Measurements from ENCODE around the gene UVSSA.
"Not testable (repeated sequence)": the region's sequence is repeated elsewhere in the genome, so short reads cannot be mapped to it uniquely, and the experiment has no call there.

UVSSA gene

DNA sequence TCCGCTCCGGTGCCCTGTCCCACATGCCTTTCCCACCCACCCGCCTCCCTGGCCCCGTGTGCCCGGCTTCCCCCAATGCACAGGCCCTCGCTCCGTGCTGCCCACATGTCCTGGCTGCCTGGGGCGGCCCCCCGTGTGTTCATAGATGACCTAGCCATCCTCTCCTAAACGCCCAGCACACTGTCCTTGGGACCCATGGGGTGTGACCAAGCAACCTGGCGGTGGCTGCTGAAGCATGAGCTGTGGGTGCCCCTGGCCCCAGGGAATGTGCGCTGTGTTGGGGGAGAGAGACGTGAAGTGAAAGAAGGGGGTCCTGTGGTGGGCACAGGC lies 29.0 kb upstream of the UVSSA start:
- Histone ChIP-seq H3K4me3 (ENCODE audit: insufficient read length, low read depth) (no peak overlapping the region), H3K4me1 (ENCODE audit: insufficient read depth, insufficient read length) (peaks cover 3% of the 10 kb centered on the region), H3K9me3 (ENCODE audit: insufficient read depth, low read length) (no peaks in the 10 kb centered on the region), H3K27me3 (ENCODE audit: insufficient read depth, insufficient read length) (no peaks in the 10 kb centered on the region), H3K36me3 (ENCODE audit: insufficient read depth, insufficient read length, low read length) (peaks cover 82% of the 10 kb centered on the region), H3K9ac (ENCODE audit: insufficient read length, low read depth) (no peak overlapping the region)
- no peak for DNase-seq (ENCODE audit: low read depth, low spot score)
- TF ChIP-seq SUZ12 (IDR thresholded peaks at IDR 0.05; ENCODE audit: extremely low read depth, insufficient read depth, insufficient read length) (no peak), YY1 (IDR thresholded peaks at IDR 0.05; ENCODE audit: insufficient read depth, insufficient read length) (no peak), ZNF274 (IDR thresholded peaks at IDR 0.05; ENCODE audit: low read depth, low read length) (no peak)

DNA sequence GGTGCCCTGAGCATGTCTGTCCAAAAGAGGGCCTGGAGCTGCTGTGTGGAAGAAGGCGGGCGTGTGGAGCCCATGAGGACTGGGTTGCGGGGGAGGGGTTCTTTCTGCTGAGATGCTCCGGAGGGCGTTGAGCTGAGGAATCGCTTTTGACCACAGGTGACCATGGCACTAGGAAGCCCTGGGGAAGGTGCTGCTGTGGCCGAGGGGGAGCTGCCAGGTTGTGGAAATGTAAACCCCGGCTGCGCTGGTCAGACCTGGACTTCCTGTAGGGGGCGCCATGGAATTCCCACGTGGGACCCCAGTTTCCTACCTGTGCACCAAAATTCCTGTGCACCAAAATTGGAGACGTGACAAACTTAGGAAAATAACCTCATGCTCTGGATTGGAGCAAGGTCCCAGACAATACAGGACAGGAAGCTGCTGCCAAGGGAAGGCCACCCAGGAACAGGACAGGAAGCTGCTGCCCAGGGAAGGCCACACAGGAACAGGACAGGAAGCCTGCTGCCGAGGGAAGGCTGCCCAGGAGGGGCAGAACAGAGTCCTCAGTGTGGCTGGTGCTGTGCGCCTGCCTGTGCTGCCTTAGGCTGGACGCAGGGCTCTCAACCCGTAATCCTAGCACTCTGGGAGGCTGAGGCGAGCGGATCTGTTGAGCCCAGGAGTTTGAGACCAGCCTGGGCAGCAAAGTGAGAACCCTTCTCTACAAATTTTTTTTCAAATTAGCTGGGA lies 28.4 kb upstream of the UVSSA start:
- Histone ChIP-seq H3K4me1 (ENCODE audit: insufficient read depth, insufficient read length) (peaks cover 3% of the 10 kb centered on the region), H3K4me3 (ENCODE audit: insufficient read length, low read depth) (no peak overlapping the region), H3K27me3 (ENCODE audit: insufficient read depth, insufficient read length) (no peaks in the 10 kb centered on the region), H3K9ac (ENCODE audit: insufficient read length, low read depth) (no peak overlapping the region), H3K36me3 (ENCODE audit: insufficient read depth, insufficient read length, low read length) (peaks cover 82% of the 10 kb centered on the region), H3K9me3 (ENCODE audit: insufficient read depth, low read length) (no peaks in the 10 kb centered on the region)
- no peak for TF ChIP-seq ZNF274 (IDR thresholded peaks at IDR 0.05; ENCODE audit: low read depth, low read length)
- no peak for TF ChIP-seq SUZ12 (IDR thresholded peaks at IDR 0.05; ENCODE audit: extremely low read depth, insufficient read depth, insufficient read length)
- TF ChIP-seq YY1 (IDR thresholded peaks at IDR 0.05; ENCODE audit: insufficient read depth, insufficient read length) = no peak
- no peak for DNase-seq (ENCODE audit: low read depth, low spot score)

DNA sequence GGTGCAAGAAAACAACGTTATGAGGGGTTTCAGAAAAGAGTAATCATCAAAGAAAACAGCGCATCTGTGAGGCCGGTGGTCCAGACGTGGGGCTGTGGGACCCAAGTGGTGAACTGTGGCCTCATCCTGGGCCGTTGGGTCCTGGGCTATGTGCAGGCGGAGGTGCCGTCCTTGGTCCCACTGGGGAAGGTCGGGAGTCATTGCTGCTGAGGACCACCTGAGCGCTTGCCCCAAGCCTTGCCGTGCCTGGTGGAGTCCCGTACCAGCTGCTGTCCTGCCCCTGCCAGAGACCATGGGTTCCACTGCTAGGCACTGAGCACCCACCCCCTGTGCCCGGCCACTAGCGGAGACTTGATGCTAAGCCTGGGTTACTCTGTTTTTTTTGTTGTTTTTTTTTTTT lies 25.5 kb upstream of the UVSSA start:
- peaks cover 84% of the 10 kb centered on the region for H3K36me3 ChIP-seq (ENCODE audit: insufficient read depth, insufficient read length, low read length)
- peaks cover 3% of the 10 kb centered on the region for H3K4me1 ChIP-seq (ENCODE audit: insufficient read depth, insufficient read length)
- TF ChIP-seq ZNF274 (IDR thresholded peaks at IDR 0.05; ENCODE audit: low read depth, low read length) (no peak), YY1 (IDR thresholded peaks at IDR 0.05; ENCODE audit: insufficient read depth, insufficient read length) (no peak), SUZ12 (IDR thresholded peaks at IDR 0.05; ENCODE audit: extremely low read depth, insufficient read depth, insufficient read length) (no peak)
- H3K4me3 ChIP-seq (ENCODE audit: insufficient read length, low read depth) = no peak overlapping the region
- no peak overlapping the region for H3K9ac ChIP-seq (ENCODE audit: insufficient read length, low read depth)
- H3K27me3 ChIP-seq (ENCODE audit: insufficient read depth, insufficient read length) = no peaks in the 10 kb centered on the region
- H3K9me3 ChIP-seq (ENCODE audit: insufficient read depth, low read length) = no peaks in the 10 kb centered on the region
- no peak for DNase-seq (ENCODE audit: low read depth, low spot score)

DNA sequence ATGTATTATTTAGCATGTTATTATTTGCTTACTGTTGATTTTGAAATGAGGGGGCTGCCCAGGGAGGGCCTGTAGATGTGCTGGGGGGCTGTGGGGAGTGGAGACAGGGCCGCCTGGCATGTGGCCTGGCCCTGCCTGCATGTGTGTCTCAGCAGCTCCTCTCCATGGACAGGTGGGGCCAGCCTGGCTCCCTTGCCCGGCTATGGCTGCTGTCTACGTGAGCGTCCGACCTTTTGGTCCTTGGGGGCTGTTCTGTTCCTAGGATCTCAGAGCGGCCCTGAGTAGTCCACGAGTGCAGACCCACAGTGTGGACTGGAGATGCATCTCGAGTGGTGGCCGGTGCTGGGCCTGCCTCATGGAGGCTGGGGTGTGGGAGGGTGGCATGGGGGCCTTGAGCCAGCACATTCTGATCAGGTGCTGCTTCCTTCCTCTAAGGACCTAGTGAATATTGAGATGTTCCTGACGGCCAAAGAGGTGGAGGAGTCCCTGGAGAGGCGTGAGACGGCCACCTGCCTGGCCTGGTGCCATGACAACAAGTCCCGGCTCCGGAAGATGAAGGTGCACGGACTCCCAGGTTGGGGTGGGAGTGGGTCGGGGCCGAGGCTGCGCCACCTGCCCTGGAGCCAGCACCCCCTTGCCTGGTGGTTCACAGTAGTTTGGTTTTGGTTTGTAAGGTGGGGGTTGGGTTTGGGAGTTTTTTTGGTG lies 24.9 kb upstream of the UVSSA start:
- Histone ChIP-seq H3K9me3 (ENCODE audit: insufficient read depth, low read length) (no peaks in the 10 kb centered on the region), H3K36me3 (ENCODE audit: insufficient read depth, insufficient read length, low read length) (peaks cover 88% of the 10 kb centered on the region), H3K4me3 (ENCODE audit: insufficient read length, low read depth) (no peak overlapping the region), H3K4me1 (ENCODE audit: insufficient read depth, insufficient read length) (peaks cover 3% of the 10 kb centered on the region), H3K27me3 (ENCODE audit: insufficient read depth, insufficient read length) (no peaks in the 10 kb centered on the region), H3K9ac (ENCODE audit: insufficient read length, low read depth) (no peak overlapping the region)
- TF ChIP-seq SUZ12 (IDR thresholded peaks at IDR 0.05; ENCODE audit: extremely low read depth, insufficient read depth, insufficient read length) (no peak), YY1 (IDR thresholded peaks at IDR 0.05; ENCODE audit: insufficient read depth, insufficient read length) (no peak), ZNF274 (IDR thresholded peaks at IDR 0.05; ENCODE audit: low read depth, low read length) (no peak)
- DNase-seq (ENCODE audit: low read depth, low spot score) = no peak

DNA sequence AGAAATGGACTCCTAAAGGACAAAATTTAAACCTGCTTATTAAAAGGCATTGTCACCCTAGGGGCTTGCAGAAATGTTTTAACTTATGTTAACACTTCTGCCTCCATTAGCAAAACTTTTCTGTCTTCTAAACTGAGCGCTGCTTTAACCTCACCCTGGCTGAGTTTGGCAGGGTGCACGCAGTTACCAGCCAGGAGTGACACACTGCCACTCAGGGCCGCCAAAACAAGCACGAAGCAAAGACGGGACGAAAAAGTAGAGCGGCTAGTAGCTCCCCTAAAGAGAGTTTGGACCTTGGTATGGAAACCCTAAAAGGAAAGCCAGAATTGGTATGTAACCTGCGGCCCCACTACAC lies 23.8 kb upstream of the UVSSA start:
- Histone ChIP-seq H3K36me3 (ENCODE audit: insufficient read depth, insufficient read length, low read length) (peaks cover 88% of the 10 kb centered on the region), H3K27me3 (ENCODE audit: insufficient read depth, insufficient read length) (no peaks in the 10 kb centered on the region), H3K4me3 (ENCODE audit: insufficient read length, low read depth) (no peak overlapping the region), H3K4me1 (ENCODE audit: insufficient read depth, insufficient read length) (peaks cover under 1% of the 10 kb centered on the region), H3K9me3 (ENCODE audit: insufficient read depth, low read length) (no peaks in the 10 kb centered on the region), H3K9ac (ENCODE audit: insufficient read length, low read depth) (no peak overlapping the region)
- no peak for TF ChIP-seq ZNF274 (IDR thresholded peaks at IDR 0.05; ENCODE audit: low read depth, low read length)
- TF ChIP-seq YY1 (IDR thresholded peaks at IDR 0.05; ENCODE audit: insufficient read depth, insufficient read length) = no peak
- TF ChIP-seq SUZ12 (IDR thresholded peaks at IDR 0.05; ENCODE audit: extremely low read depth, insufficient read depth, insufficient read length) = no peak
- no peak for DNase-seq (ENCODE audit: low read depth, low spot score)

DNA sequence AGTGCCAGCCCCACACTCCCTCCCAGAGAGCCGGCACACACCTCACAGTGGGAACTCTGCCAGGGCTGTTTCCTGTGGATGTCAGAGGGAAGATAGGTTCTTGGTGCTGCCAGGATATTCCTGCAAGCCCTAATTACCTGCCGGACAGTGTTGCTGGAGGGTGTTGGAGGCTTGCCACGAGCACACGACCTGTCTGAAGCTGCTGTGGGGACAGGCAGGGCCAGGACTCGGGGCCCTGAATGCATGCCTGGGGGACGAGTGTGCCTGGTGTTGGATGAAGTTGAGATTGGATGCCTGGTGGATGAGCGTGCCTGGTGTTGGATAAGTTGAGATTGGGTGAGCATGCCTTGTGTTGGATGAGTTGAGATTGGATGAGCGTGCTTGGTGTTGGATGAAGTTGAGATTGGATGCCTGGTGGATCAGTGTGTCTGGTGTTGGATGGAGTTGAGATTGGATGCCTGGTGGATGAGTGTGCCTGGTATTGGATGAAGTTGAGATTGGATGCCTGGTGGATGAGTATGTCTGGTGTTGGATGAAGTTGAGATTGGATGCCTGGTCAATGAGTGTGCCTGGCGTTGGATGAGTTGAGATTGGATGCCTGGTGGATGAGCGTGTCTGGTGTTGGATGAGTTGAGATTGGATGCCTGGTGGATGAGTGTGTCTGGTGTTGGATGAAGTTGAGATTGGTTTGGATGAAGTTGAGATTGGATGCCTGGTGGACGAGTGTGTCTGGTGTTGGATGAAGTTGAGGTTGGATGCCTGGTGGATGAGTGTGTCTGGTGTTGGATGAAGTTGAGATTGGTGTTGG lies 23.2 kb upstream of the UVSSA start:
- H3K4me3 ChIP-seq (ENCODE audit: insufficient read length, low read depth) = no peak overlapping the region
- TF ChIP-seq SUZ12 (IDR thresholded peaks at IDR 0.05; ENCODE audit: extremely low read depth, insufficient read depth, insufficient read length) (no peak), YY1 (IDR thresholded peaks at IDR 0.05; ENCODE audit: insufficient read depth, insufficient read length) (no peak), ZNF274 (IDR thresholded peaks at IDR 0.05; ENCODE audit: low read depth, low read length) (no peak)
- H3K36me3 ChIP-seq (ENCODE audit: insufficient read depth, insufficient read length, low read length) = peaks cover 88% of the 10 kb centered on the region
- DNase-seq (ENCODE audit: low read depth, low spot score) = no peak
- no peaks in the 10 kb centered on the region for H3K27me3 ChIP-seq (ENCODE audit: insufficient read depth, insufficient read length)
- H3K4me1 ChIP-seq (ENCODE audit: insufficient read depth, insufficient read length) = no peaks in the 10 kb centered on the region
- H3K9ac ChIP-seq (ENCODE audit: insufficient read length, low read depth) = no peak overlapping the region
- no peaks in the 10 kb centered on the region for H3K9me3 ChIP-seq (ENCODE audit: insufficient read depth, low read length)

DNA sequence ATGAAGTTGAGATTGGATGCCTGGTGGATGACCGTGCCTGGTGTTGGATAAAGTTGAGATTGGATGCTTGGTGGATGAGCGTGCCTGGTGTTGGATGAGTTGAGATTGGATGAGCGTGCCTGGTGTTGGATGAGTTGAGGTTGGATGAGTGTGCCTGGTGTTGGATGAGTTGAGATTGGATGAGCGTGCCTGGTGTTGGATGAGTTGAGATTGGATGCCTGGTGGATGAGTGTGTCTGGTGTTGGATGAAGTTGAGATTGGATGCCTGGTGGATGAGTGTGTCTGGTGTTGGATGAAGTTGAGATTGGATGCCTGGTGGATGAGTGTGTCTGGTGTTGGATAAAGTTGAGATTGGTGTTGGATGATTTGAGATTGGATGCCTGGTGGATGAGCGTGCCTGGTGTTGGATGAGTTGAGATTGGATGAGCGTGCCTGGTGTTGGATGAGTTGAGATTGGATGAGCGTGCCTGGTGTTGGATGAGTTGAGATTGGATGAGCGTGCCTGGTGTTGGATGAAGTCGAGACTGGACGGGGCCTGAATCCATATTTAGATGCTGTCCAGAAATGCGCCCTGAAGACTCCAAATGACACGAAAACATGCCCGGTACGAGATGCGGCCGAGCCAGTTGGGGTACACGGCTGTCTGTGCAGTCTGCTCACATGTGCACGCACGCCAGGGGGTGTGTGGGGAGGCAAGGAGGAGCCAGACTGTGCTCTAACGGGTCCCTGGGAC lies 22.4 kb upstream of the UVSSA start:
- not testable (repeated sequence) for H3K9me3 ChIP-seq (ENCODE audit: insufficient read depth, low read length)

More for the DNA sequence above, 22.4 kb upstream of the UVSSA start:
- not testable (repeated sequence) for DNase-seq (ENCODE audit: low read depth, low spot score); H3K9ac ChIP-seq (ENCODE audit: insufficient read length, low read depth); H3K27me3 ChIP-seq (ENCODE audit: insufficient read depth, insufficient read length); H3K4me3 ChIP-seq (ENCODE audit: insufficient read length, low read depth); H3K4me1 ChIP-seq (ENCODE audit: insufficient read depth, insufficient read length)
- peaks cover 89% of the 10 kb centered on the region for H3K36me3 ChIP-seq (ENCODE audit: insufficient read depth, insufficient read length, low read length)

Measured in NT2/D1 (cell line).